Measurements from ENCODE around the gene APOBEC4.

DNA sequence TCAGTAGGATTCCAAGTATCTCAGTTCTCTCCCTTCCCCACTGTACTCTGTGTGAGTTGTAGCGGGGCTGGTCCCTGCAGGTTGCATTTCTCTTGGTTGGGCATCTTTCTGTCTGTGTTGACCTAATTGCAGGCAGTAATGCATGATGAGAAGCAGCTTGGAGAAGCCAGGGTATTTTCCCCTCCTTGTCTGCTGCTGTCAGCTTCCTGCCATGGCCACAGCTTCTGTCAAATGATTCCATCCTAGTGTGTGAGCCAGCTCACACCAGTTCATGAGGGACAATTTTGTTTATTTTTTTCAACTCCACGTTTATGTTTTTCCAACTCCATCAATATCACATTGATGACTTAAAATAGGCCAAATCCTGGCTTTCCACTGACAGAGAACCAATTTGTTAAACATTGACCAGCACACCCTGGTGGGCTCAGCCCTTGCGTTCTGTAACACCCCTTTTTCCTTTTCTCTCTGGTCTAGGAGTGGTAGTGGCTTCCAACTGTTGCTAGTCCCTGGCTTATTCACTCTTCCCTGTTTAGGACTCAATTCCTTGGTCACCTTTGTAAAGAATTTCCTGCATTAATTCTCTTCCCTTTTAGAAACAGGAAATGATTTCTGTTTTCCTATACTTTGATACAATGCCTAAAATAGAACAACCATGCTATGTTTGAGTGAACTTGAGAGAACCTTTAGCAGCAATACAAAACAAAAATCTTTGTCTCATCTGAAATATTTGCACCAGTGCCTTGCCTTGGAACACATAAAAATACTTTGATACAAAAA, 44.9 kb upstream of the APOBEC4 start:
- TF ChIP-seq, protein P1, sequence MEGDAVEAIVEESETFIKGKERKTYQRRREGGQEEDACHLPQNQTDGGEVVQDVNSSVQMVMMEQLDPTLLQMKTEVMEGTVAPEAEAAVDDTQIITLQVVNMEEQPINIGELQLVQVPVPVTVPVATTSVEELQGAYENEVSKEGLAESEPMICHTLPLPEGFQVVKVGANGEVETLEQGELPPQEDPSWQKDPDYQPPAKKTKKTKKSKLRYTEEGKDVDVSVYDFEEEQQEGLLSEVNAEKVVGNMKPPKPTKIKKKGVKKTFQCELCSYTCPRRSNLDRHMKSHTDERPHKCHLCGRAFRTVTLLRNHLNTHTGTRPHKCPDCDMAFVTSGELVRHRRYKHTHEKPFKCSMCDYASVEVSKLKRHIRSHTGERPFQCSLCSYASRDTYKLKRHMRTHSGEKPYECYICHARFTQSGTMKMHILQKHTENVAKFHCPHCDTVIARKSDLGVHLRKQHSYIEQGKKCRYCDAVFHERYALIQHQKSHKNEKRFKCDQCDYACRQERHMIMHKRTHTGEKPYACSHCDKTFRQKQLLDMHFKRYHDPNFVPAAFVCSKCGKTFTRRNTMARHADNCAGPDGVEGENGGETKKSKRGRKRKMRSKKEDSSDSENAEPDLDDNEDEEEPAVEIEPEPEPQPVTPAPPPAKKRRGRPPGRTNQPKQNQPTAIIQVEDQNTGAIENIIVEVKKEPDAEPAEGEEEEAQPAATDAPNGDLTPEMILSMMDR (IDR thresholded peaks at IDR 0.05; ENCODE audit: low read depth, low read length): no peak
- no peak for TF ChIP-seq EZH2phosphoT487 (IDR thresholded peaks at IDR 0.05; ENCODE audit: low read depth)
